GM21381 (cell line): ENCODE results near the gene PRSS50.

Experiments used
- ATAC-seq: cut with Tn5 transposase; IDR thresholded peaks from one replicate; pipeline ENCODE4 v1.9.1; 2021; ENCODE audit warnings: mild to moderate bottlenecking, moderate library complexity; ENCODE audit not compliant: unreplicated experiment

PRSS50 gene

GRCh38 chr3:46729038-46729437 is 11.4 kb upstream of the PRSS50 start:
- ATAC-seq: no peak

GRCh38 chr3:46725621-46726314 is 8.1 kb upstream of the PRSS50 start:
- ATAC-seq: no peak

DNA sequence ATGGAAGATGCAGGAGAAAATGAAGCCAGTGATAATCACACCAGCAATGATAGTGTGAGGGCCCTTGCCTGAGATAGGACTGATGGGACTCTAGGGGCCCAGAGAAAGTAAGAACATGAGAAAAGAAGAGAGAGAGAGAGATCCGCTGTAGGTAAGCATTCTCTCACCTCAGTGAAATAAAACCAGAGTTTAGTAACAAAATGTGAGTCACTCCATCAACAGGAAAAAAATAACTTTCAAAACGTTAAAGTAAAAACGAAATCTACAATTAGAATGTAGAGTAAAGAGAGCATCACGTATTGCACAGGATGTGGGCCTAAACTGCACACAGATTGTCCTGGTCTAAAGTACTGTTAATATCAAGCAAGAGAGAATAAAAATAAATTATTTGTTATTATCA is 6.8 kb upstream of the PRSS50 start:
- no peak for ATAC-seq

DNA sequence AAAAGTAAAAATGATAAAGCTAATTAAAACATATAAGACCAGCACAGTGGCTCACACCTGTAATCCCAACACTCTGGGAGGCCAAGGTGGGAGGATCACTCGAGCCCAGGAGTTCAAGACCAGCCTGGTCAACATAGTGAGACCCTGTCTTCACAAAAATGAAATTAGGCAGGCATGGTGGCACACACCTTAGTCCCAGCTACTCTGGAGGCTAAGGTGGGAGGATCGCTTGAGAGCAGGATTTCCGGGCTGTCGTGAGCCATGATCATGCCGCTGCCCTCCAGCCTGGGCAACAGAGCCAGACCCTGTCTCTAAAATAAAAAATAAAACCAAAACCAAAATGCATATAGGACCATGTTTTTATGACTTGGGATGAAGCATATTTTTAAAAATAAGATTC is 4.8 kb upstream of the PRSS50 start:
- ATAC-seq: no peak

DNA sequence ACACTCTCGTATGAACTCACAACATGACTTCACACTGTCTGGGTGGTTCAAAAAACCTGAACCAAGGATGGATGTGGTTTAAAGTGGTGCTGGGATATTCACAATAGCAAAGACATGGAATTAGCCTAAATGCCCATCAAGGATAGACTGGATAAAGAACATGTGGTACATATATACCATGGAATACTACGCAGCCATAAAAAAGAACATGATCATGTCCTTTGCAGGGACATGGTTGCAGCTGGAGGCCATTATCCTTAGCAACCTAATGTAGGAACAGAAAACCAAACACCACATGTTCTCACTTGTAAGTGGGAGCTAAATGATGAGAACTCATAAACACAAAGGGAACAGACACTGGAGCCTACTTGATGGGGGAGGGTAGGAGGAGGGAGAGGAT is 3.3 kb upstream of the PRSS50 start:
- ATAC-seq: no peak

- no peak for ATAC-seq
These were observed 2.1 kb upstream of the PRSS50 start for GRCh38 chr3:46719735-46720271.

DNA sequence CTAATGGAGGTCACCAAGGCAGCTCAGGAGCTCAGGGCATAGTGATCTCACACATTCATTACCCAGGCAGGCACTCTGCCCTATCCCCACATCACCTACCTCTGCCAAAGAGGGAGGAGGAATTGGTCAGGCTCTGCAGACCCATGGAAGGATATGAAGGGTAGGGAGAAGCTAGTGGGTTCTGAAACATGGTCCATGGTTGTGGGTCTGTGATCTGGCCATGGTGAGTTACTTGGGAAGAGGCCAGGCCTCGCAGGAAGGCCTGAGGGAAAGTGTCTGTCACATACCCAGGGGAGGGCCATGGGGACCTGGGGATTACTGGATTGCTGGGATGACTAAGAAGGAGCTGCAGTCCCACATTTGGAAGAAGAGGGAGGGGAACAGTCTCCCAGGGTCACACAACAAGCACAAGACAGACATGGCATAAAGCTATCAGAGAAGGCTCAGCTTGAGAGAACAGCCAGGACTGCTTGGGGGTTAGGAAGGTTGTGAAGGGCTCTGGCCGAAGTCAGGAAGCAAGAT is 1.4 kb upstream of the PRSS50 start:
- no peak for ATAC-seq

GRCh38 chr3:46716461-46717441 is 918 bp downstream of the PRSS50 start:
- no peak for ATAC-seq

GRCh38 chr3:46715507-46716175 is 2.0 kb downstream of the PRSS50 start:
- ATAC-seq: no peak

DNA sequence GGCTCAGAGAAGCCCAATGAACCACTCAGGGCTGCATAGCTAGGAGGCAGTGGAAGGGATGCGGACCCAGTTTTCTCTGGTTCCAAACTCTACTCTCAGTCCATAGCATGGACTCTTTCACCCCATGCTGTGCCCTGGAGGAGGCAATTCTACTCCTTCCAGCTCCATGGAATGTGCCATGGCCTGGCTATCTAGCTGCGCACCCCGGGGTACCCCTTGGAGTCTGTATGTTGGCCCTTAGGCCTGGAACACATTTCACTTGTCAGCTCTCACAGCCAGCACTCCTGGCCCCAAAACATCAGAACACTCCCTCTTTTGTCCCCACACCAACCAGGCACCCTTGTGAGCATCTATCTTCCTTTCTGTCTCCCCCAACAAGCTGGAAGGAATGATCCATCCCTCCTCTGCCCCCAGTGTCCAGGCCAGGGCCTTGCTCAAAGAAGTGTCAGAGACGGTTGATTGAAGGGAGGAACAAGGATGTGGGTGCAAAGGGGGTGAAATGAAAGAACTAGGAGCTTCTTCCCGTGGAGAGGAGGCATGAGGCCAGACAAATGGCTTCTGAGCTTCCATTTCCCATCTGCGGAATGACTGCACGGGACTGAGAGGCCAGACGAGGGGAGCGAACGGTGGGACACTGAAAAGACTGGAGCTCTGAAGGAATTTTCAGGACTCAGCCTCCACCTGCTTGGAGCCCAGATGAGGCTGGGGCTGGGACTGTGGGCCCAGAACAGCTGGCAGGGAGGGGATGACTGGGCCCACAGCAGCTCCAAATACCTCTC is 2.8 kb downstream of the PRSS50 start:
- ATAC-seq: no peak

DNA sequence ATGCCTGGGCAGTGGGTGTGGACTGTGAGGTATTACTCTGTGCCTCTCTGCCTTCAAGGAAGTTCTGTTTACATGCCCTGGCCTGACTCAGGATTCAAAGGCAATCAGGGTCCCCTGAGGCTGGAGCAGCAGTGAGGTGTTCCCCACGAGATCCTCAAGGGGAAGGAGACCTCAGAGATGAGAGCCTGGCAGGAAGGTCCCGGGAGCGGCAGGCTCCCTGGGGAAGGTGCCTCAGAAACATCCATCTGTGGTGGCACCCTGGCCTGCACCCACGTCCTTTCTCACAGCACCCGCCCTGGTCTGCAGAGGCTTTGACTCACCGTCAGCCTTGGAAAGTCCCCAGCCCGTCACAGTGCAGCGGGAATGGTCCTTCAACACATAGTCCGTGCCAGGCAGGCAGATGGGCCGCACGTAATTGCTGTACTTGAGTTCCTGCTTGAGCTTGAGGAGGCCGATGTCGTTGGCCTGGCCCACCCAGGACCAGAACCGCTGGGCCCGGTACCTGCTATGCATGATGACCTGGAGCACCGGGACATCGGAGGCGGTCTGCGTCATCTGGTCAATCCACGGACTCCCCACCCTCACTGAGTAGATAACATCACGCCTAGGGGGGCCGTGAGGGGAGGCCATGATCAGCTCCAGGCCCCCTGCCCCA is 3.6 kb downstream of the PRSS50 start:
- ATAC-seq: no peak

DNA sequence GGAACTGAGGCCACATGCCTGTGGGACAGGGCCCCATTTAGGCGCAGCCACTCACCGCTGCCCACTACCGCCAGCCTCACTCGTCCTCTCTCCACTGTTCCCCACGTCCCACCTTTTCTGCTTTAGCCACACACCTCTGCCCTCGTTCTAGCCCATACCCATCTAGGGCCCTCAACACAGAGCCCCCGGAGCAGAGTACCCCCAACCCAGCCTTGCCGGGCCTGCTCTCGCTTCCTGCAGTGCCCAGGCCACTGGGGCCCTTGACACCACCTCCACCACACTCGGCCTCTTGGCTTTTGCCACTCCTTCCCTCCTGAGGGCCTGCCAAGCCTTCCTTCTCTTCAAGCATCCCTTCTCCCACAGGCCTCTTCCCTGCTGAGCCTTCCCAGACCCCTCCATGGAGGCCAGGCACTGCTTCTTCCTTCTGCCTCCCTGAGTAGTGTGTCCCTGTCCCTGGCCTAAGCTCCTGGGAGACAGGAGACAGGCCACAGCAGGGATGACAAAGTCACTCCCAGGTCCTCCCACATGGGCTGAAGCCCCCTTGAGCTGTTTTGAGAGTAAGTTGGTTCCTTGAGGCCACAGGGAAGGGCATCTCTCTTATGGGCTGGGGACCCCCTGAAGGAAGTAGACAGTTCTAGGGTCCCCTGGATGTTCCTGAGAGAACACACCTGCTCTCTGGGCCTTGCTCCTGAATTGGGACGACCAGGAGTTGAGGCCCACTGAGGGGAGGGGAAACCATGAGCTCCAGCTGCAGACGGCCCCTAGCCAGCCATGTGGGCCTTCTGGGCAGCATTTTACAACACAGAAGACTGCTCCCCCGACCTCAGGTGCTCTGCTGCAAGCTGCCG is 4.4 kb downstream of the PRSS50 start:
- ATAC-seq: no peak

DNA sequence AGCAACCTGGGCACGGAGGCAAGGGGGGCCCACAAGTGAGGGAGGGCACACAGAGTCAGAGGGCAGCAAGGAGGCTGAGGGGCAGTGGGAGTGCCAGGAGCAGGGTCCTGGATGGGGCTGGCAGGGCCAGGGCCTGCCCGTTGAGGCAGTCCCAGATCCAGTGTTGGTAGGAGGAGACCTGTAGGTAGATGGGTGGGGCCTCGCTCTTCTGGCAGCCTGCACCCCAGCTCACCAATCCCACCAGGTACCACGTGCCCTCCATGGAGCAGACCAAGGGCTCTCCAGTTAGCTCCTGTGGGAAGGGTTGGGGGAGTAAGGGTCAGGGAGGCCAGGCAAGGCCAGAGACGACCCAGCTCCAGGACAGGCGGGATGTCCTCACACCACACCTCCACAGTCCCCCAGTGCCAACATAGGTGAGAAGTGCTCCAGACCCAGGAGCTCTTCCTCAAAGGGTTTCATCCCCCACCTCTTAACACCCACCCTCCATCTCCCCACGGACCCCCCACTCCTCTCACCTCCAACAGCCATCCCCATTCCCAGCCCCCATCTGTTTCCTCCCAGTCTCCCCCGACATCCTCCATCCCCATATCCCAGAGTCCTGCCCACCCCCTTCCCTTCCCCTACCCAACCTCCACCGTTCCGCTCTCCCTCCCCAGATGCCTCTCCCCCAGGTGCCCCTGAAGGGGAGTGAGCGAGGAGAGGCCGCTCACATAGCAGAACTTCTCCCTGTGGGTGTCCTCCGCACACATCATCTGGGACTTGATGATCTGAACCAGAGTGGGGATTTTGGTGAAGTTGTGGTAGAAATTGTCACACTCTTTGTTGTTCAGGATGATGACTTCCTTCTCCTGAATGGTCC is 5.2 kb downstream of the PRSS50 start:
- ATAC-seq: no peak

- no peak for ATAC-seq
These were observed 5.9 kb downstream of the PRSS50 start for GRCh38 chr3:46711760-46712159.

- ATAC-seq: no peak
These were observed 6.4 kb downstream of the PRSS50 start for GRCh38 chr3:46711305-46711704.

DNA sequence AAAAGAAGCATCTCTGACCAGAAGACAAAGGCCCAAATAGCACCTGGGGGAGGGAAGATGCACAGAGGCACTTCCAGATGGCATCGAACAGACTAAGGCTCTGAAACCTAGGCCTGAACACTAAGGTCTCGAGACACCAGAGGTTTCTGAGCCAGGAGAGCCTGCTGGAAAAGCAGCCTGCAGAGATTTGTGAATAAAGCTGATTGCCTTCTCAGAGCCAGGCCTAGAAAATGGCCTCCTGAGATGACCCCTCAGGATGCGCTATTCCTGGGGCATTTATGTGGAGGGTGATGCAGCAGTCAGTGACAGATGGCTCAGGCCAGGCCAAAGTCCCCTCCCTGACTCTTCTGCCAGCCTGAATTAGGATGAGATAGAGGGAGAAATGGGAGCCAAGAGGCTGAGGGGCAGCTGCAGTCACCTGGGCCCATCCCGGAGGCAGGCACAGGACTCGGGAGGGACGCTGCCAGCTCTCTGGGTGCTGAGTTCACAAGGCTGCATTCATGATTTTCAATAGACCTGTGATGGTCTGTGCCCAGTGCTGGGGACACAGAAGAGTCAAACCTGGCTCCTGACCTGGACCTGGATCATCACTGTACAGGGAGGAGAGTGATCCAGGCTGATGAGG is 6.9 kb downstream of the PRSS50 start:
- ATAC-seq: no peak

DNA sequence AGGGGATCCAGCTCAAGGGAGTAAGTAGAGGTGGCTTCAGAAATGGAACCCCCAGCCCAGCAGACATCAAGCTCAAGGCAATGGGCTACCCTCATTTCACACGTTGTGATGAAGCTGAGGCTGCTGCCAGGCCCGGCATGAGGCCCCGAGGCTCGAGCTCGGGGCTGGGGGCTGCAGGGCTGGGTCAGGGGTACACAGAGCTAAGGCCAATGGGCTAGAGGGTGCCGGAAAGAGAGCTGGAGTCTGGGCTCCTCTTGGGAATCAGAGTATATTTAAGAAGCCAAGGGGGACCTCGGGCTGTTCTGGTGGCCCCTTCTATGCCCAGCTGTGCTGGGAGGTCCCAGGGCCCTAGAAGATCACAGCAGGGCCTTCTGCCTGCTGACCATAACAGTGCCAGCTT is 7.4 kb downstream of the PRSS50 start:
- ATAC-seq: no peak

GRCh38 chr3:46709721-46710120 is 7.9 kb downstream of the PRSS50 start:
- ATAC-seq: no peak
